HepG2 (cell line): ENCODE measurements around the gene CKAP2L. TPM values are rescaled to one million over a fixed set of nuclear protein-coding genes. Genes with fewer than 3 reads are reported as not detected.

Experiments used
- ATF4 ChIP-seq, 2 experiments: fragments of 450-650 bp in 1 of 2; sonication (generic) in 1 of 2; formaldehyde crosslinking; IDR thresholded peaks; 2 replicates each; pipeline versions ENCODE4 v1.5.0 to v1.8.0; 2020 to 2022; ENCODE audit warnings: mild to moderate bottlenecking in 1 of 2, missing genetic modification reagents in 1 of 2
- CENPT ChIP-seq: sonication (generic); formaldehyde crosslinking; IDR thresholded peaks from 2 replicates; pipeline ENCODE4 v1.8.0; 2022; ENCODE audit warnings: low read depth, mild to moderate bottlenecking, moderate library complexity, missing genetic modification reagents
- DPF2 ChIP-seq: sonication (generic); formaldehyde crosslinking; IDR thresholded peaks from 2 replicates; pipeline ENCODE4 v1.4.0; 2020; ENCODE audit warnings: mild to moderate bottlenecking, low read depth, missing genetic modification reagents, borderline replicate concordance
- GATA4 ChIP-seq: sonication (generic); IDR thresholded peaks from 2 replicates; pipeline ENCODE4 v1.6.1; 2016; ENCODE audit warnings: antibody characterized with exemption, low read depth, borderline replicate concordance
- KDM3A ChIP-seq: IDR thresholded peaks from 2 replicates; pipeline ENCODE4 v1.6.1; 2018; ENCODE audit warnings: low read depth, missing compliant biosample characterization
- MIXL1 ChIP-seq: IDR thresholded peaks from 2 replicates; pipeline ENCODE4 v1.6.1; 2016
- ZBTB20 ChIP-seq: sonication (generic); formaldehyde crosslinking; IDR thresholded peaks from 2 replicates; pipeline ENCODE4 v1.8.1; 2023; ENCODE audit warnings: missing genetic modification reagents, low read depth, mild to moderate bottlenecking, borderline replicate concordance
- ZFYVE20 ChIP-seq: sonication (generic); formaldehyde crosslinking; IDR thresholded peaks from 2 replicates; pipeline ENCODE4 v1.8.0; 2023; ENCODE audit warnings: low read depth, mild to moderate bottlenecking, moderate library complexity, missing genetic modification reagents, borderline replicate concordance
- ZNF18 ChIP-seq: sonication (generic); formaldehyde crosslinking; IDR thresholded peaks from 2 replicates; pipeline ENCODE4 v1.8.0; 2022; ENCODE audit warnings: mild to moderate bottlenecking, missing genetic modification reagents; ENCODE audit not compliant: insufficient replicate concordance
- ZNF207 ChIP-seq: fragments of 450-650 bp; IDR thresholded peaks from 2 replicates; pipeline ENCODE4 v1.6.1; 2016; ENCODE audit warnings: antibody characterized with exemption, borderline replicate concordance
- ZNF280B ChIP-seq: sonication (generic); formaldehyde crosslinking; IDR thresholded peaks from 2 replicates; pipeline ENCODE4 v1.5.0; 2020; ENCODE audit warnings: missing genetic modification reagents, mild to moderate bottlenecking, borderline replicate concordance
- ZNF44 ChIP-seq: sonication (generic); formaldehyde crosslinking; IDR thresholded peaks from 2 replicates; pipeline ENCODE4 v1.5.1; 2020; ENCODE audit warnings: mild to moderate bottlenecking, missing genetic modification reagents
- ZNF550 ChIP-seq: sonication (generic); formaldehyde crosslinking; IDR thresholded peaks from 2 replicates; pipeline ENCODE4 v1.4.0; 2020; ENCODE audit warnings: mild to moderate bottlenecking, missing genetic modification reagents, borderline replicate concordance
- ZNF687 ChIP-seq: sonication (generic); formaldehyde crosslinking; IDR thresholded peaks from 2 replicates; pipeline ENCODE4 v1.5.1; 2020; ENCODE audit warnings: mild to moderate bottlenecking, missing genetic modification reagents, moderate library complexity
- ZNF749 ChIP-seq: sonication (generic); formaldehyde crosslinking; IDR thresholded peaks from 2 replicates; pipeline ENCODE4 v1.8.0; 2022; ENCODE audit warnings: mild to moderate bottlenecking, missing genetic modification reagents, moderate library complexity, borderline replicate concordance
- ZSCAN30 ChIP-seq: sonication (generic); formaldehyde crosslinking; IDR thresholded peaks from 2 replicates; pipeline ENCODE4 v1.5.0; 2020; ENCODE audit warnings: mild to moderate bottlenecking, missing genetic modification reagents
- polyA plus RNA-seq, 8 experiments: library from polyadenylated mRNA; depleted of rRNA in 3 of 8; stranded (reverse) in 7 of 8; unstranded in 1 of 8; fragments of >200 nt; fragmentation: Illumina TruSeq in 4 of 8; extraction: Trizol in 4 of 8; gene quantifications; 2 replicates each; pipeline versions ENCODE4 v1.2.1 to v1.2.3, GENCODE V29; 2011 to 2016; ENCODE audit warnings: low read depth in 4 of 8, missing spikeins in 1 of 8, mixed read lengths in 1 of 8; ENCODE audit not compliant: insufficient read depth in 1 of 8
- total RNA-seq, 5 experiments: library from RNA; depleted of rRNA; stranded (reverse); fragments of >200 nt; fragmentation: Illumina TruSeq; extraction: Trizol; gene quantifications; 2 replicates each; pipeline ENCODE4 v1.2.3, GENCODE V29; 2016; ENCODE audit warnings: low read depth in 1 of 5

CKAP2L gene
- total and polyA plus RNA-seq, 2 of the 13 experiments (the other 11 are each of a cell fraction or from before 2014, with no cell fraction given) = 7.1 to 9.5 TPM

GRCh38 chr2:112726487-112727190 lies 37.8 kb downstream of the CKAP2L start (continued):
- TF ChIP-seq ZNF687 (CRISPR knock-in tag) = peak; percentile 85
- TF ChIP-seq CENPT (CRISPR knock-in tag) = no peak
- TF ChIP-seq ZNF18 = no peak
- peak; percentile 87; the same call in 1 of the 2 replicates for TF ChIP-seq ZNF44 (CRISPR knock-in tag)
- TF ChIP-seq GATA4 = no peak
- no peak for TF ChIP-seq ZNF749
- peak; percentile 97; the same call in 1 of the 2 replicates for TF ChIP-seq KDM3A (CRISPR knock-in tag)
- no peak for TF ChIP-seq ZSCAN30 (CRISPR knock-in tag)
- TF ChIP-seq ZNF207 = no peak
- TF ChIP-seq ZBTB20 (CRISPR knock-in tag) = 0 out of 2 replicates have a peak, but pooled peaks have one; percentile 49
- 0 out of 4 replicates have a peak, but pooled peaks of 1 of the 2 experiments have one; percentile 47 for TF ChIP-seq ATF4 (CRISPR knock-in tag; IDR thresholded peaks at IDR 0.05)
- TF ChIP-seq ZNF280B (CRISPR knock-in tag) = peak; percentile 90
- 0 out of 2 replicates have a peak, but pooled peaks have one; percentile 48 for TF ChIP-seq DPF2
- no peak for TF ChIP-seq ZFYVE20 (CRISPR knock-in tag)
- peak; percentile 84 for TF ChIP-seq MIXL1 (CRISPR knock-in tag)
- TF ChIP-seq ZNF550 (CRISPR knock-in tag) = no peak
